SW 1271 (cell line): ENCODE data around the gene COLQ.
"Not testable (repeated sequence)": the region's sequence is repeated elsewhere in the genome, so short reads cannot be mapped to it uniquely, and the experiment has no call there.

Source experiments
- DNase-seq, 2 experiments: peaks; one replicate each; lab custom pipeline; 2025; lab: John Stamatoyannopoulos, UW

The COLQ gene

DNA sequence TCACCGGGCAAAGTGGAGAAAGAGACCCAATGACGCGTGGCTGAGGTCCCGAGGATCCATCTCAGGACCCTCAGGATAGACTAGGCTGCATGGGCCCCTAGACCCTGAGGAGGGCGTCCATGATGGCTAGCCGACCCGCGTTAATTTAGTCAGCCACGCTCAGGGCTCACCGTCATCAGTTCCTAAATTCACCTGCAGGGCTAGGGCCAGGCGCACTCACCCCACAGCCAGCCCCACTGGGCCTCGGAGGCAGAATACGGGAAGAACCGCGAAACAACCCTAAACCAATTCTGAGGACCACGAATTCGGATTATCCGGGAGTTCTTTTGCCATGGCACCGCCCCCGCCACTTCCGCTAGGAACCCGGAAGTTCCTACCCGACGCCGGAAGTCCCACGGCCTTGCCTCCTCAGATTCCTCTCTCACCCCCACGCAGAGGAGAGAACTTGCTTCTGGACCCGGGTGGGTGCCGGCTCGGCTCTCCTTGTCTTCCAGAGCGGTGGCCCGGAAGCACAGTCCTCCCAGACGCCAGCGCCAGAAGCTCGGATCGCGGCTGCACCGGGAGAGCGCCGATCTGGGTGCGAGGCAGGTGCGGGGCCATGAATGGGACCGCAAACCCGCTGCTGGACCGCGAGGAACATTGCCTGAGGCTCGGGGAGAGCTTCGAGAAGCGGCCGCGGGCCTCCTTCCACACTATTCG is 94.2 kb downstream of the COLQ start, which contains the start of the genes EAF1 and METTL6:
EAF1 (plus strand) TSS at position 417 of the 699 bp plus-strand sequence; CDS start at position 599, 182 bp downstream.
METTL6 (minus strand) TSS at position 363 of the 699 bp plus-strand sequence. CDS start 1,033 bp downstream, outside the sequence.
- DNase-seq: peak; percentile 72 to 80

DNA sequence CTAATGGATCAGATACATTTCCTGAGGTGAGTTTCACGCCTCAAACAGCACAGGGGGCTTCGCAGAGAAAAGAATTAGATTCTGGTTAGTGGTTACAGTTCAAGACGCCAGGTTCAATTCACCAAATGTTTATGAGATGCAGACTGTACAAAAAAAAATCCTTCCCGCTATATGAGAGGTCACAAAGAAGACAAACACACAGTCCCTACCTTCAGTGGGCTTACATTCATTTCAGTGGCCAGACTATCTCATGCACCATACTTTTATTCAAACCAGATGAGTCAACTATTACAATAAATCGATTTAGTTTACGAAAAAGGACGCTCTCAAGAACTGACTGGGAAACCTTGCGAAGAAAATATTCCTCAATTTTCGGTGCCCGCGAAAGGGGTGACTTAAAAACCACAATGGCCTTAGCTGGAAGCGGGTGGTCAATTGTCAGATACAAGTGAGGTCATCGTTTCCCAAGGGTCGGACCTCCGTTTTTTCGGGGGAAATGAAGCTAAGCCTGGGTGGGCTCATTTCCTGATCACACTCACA is 94.9 kb downstream of the COLQ start:
- no peak for DNase-seq

DNA sequence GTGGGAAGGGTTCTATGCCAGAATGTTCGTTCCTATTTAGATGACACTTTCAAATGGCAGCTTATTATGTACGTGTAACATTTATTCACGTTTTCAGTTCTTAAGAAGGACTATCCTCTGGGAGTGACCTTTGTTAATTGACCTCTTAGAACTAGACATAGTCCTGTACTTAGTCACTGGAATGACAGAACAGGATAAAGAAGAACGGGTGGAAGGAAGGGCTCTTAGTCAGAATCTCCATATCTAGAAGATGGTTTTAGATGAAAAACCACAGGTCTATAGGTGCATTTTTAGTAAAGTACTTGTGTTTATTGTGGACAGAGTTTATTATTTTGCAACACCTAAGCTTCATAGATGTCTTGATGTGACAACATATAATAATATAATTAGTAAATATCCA is 100.6 kb downstream of the COLQ start:
- peak in 1 of 2 experiments; percentile 26 for DNase-seq

DNA sequence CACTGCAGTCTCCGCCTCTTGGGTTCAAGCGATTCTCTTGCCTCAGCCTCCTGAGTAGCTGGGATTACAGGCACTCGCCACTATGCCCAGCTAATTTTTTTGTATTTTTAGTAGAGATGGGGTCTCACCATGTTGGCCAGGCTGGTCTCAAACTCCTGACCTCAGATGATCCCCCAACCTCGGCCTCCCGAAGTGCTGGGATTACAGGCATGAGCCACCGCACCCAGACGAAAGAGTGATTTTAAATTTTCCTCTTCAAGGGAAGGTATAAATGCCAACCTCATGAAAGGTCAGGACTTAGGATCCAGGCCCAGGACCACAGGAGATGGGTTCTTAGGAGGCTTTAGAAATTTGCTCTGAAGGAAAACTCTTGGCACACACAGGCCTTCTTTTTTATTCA is 110.5 kb downstream of the COLQ start:
- not testable (repeated sequence) for DNase-seq

DNA sequence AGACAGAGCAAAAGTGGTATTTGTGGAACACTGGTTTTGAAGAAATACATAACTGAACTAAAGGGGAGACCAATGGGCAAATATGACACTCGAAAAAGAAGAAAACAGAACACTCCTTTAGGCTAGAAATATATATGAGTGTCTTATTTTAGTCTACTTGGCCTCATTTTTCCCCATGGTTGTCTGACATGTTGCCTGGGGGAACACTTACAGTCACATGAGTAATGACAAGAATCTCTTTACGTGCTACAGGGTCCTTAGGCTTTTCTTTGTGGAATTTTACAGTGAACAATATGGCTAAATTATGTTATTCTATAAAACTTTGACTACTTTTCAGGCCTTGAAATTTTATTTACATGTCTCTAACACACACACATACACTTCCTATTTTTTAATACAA is 111.7 kb downstream of the COLQ start:
- DNase-seq: no peak

DNA sequence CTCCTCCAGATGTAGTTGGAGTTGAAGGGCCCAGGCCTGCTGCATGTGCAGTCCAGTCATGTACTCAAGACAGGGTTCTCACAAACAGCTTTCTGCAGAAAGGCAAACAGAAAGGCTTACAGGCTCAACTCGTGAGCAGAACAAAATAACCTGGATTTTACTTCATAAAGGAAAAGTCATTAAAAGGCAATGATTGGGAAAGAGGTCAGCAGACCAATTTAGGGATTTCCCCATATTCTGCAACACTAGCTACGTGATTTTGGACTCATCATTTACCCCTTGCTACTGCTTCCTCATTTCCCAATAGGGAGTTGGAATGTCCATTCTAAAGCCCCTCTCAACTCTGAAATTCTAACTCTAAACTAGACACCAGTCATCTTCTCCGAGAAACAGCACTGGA is 112.3 kb downstream of the COLQ start:
- DNase-seq: no peak

DNA sequence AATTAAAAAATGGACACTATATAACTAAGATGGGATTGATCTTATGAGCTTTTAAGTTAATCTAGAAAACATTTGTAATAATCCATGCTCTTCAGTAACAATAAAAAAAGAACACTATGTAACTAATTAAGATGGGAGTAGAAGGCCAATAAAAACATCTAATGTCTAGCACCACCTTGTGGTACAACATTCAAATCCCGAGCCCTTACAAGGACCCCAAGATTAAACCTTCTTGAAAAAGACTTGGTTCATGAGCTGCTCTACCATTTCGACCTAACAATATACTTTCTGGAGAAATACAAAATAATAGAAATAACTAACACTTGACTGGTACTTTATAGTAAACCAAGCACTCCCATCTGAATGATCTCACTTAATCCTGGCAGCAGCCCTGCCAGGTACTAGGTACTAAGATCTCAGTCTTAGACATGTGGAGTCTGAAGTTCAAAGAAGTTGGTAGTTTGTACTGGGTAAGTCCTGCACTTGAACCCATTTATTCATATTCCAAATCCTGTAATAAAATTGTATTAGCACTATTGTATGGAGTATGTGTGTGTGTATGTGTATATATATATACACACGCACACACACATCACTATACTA is 116.0 kb downstream of the COLQ start:
- DNase-seq: peak in 1 of 2 experiments; percentile 64

DNA sequence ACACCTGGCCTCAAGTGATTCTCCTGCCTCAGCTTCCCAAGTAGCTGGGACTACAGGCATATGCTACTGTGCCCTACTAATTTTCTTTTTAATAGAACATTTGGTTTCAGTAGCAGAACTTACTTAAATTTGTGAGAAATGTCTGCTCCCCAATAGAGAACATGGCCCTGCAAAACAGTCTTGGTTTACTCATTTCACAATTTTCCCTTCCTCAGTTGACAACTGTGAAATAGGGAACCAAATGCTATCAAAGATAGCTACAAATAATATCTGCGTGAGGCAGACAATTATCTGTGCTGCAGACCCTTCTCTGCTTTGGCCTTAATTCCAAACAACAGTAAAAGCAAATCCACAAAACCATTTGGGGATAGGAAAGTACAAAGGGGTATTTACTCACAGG is 116.7 kb downstream of the COLQ start:
- DNase-seq: no peak

DNA sequence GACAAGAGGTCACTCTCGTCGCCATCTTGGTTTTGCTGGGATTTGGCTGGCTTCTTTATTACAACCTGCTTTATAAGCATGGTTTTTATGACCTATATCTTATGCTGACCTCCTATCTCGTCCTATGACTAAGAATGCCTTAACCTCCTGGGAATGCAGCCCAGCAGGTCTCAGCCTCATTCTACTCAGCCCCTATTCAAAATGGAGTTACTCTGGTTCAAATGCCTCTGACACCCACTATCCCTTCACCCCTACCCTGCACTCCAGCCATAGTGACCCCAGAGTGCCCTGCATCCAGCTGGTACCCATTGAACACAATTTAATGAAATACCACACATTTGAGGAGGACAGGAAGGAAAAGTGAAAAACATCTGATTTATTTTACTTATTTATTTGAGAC is 117.5 kb downstream of the COLQ start:
- no peak for DNase-seq

DNA sequence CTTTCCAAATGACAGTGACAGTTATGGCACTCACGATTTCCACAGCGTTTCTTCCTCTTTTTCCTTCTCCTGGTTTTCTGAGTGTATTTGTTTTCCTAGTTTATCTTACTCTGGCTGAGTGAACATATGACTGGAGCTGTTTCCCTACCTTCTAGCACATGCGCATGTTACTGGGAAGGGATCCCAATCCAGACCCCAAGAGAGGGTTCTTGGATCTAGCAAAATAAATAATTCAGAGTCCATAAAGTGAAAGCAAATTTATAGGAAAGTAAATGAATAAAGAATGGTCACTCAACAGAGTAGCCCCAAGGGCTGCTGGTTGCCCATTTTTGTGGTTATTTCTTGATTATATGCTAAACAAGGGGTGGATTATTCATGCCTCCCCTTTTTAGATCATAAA is 118.0 kb downstream of the COLQ start:
- DNase-seq: no peak

DNA sequence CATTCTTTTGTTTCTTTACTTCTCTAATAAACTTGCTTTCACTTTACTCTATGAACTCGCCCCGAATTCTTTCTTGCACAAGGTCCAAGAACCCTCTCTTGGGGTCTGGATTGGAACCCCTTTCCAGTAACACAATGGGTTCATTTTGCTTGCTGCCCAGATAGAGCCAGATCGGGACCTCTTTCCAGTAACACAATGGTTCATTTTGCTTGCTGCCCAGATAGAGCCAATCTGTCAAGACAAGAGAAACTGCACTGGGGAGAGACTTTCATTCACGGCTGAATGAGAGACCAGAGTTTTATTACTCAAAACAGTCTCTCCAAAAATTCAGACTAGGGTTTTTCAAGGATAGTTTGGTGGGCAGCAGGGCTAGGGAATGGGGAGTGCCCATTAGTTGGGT is 119.6 kb downstream of the COLQ start:
- DNase-seq: no peak
